GM20431 (cell line): ENCODE results near the gene DNM3.

Experiments
- in situ Hi-C: fragments of 300-500 bp; cut with MseI, MboI; formaldehyde crosslinking; loops from one replicate; pipeline ENCODE4 v1.15.0; 2020; ENCODE audit warnings: low sequenced_read_pairs; ENCODE audit not compliant: unreplicated experiment

The DNM3 gene

GRCh38 chr1:172121081-172121717 lies 279.9 kb downstream of the DNM3 start:
- in situ Hi-C loops: no loop called here

GRCh38 chr1:172122381-172122780 lies 281.1 kb downstream of the DNM3 start:
- in situ Hi-C loops: no loop called here

- in situ Hi-C loops: no loop called here
Measured at GRCh38 chr1:172125250-172125649, 284.0 kb downstream of the DNM3 start.

GRCh38 chr1:172125812-172126430 lies 284.6 kb downstream of the DNM3 start:
- in situ Hi-C loops: no loop called here

GRCh38 chr1:172132836-172133235 lies 291.5 kb downstream of the DNM3 start:
- in situ Hi-C loops: no loop called here

GRCh38 chr1:172134087-172134731 lies 292.9 kb downstream of the DNM3 start:
- in situ Hi-C loops: no loop called here

GRCh38 chr1:172135076-172135672 lies 293.9 kb downstream of the DNM3 start:
- in situ Hi-C loops: no loop called here

- in situ Hi-C loops: no loop called here
Measured at GRCh38 chr1:172135978-172136610, 294.8 kb downstream of the DNM3 start.

- in situ Hi-C loops: no loop called here
Measured at GRCh38 chr1:172136925-172137324, 295.6 kb downstream of the DNM3 start.

GRCh38 chr1:172137703-172138454 lies 296.6 kb downstream of the DNM3 start:
- in situ Hi-C loops: no loop called here

- in situ Hi-C loops: no loop called here
Measured at GRCh38 chr1:172138634-172139033, 297.3 kb downstream of the DNM3 start.

- in situ Hi-C loops: no loop called here
Measured at GRCh38 chr1:172139196-172139595, 297.9 kb downstream of the DNM3 start.

- in situ Hi-C loops: no loop called here
Measured at GRCh38 chr1:172140072-172140471, 298.8 kb downstream of the DNM3 start.

- in situ Hi-C loops: no loop called here
Measured at GRCh38 chr1:172140591-172140990, 299.3 kb downstream of the DNM3 start.

- in situ Hi-C loops: no loop called here
Measured at GRCh38 chr1:172141341-172141881, 300.1 kb downstream of the DNM3 start.

GRCh38 chr1:172142324-172142723 lies 301.0 kb downstream of the DNM3 start:
- in situ Hi-C loops: no loop called here

GRCh38 chr1:172143384-172144055 lies 302.2 kb downstream of the DNM3 start:
- in situ Hi-C loops: no loop called here

GRCh38 chr1:172144445-172145061 lies 303.3 kb downstream of the DNM3 start:
- in situ Hi-C loops: no loop called here

- in situ Hi-C loops: no loop called here
Measured at GRCh38 chr1:172145231-172145651, 303.9 kb downstream of the DNM3 start.
